Heart left ventricle (tissue), 13 donors: ENCODE results near the gene PODXL2.

Source experiments
- POLR2A ChIP-seq, 2 donors: fragments of 450-650 bp; IDR thresholded peaks; one replicate each; pipeline ENCODE4 v1.6.1; 2017; ENCODE audit warnings: antibody characterized with exemption in 2 of 2, mild to moderate bottlenecking in 2 of 2, moderate library complexity in 2 of 2
- TF ChIP-seq, protein P1 (sequence below), 12 donors: fragments of 200-600 bp; sonication (generic) in 4 of 12; IDR thresholded peaks; one replicate each; pipeline versions ENCODE4 v1.5.0 to v1.8.0; 2018 to 2022; ENCODE audit warnings: antibody characterized with exemption in 12 of 12, mild to moderate bottlenecking in 5 of 12
- donor health status: ischemic (EF 13 %, LVEDD 7.1; RV severe dilation, severe dysfunction).
- donor health status: DM: no; HTN: yes; CAD: no.
- donor health status: DM: no; HTN: no; CAD: no.
- donor health status: ischemic (EF 25% LVEDD 6.9; RV normal size, moderate dysfunction).
- donor health status: ischemic (EF 25% LVEDD 5.7; RV mildly dilated, moderate dysfunction).
- donor health status: ischemic (EF 35%, LVEDD 5.7; RV mildly dilated, moderate dysfunction).
- donor health status: nonischemic (EF 11% LVEDD 7.7; RV severe dilation, severe dysfunction).
- donor health status: DM: yes; HTN: yes; CAD: no.
- donor health status: PGD.
- donor health status: ischemic (EF 29% LVEDD 5.4; RV normal size, mild dysfunction).
- donor health status: nonischemic (EF 23%, LVEDD 6.1; RV moderate dilation, normal function).

DNA sequence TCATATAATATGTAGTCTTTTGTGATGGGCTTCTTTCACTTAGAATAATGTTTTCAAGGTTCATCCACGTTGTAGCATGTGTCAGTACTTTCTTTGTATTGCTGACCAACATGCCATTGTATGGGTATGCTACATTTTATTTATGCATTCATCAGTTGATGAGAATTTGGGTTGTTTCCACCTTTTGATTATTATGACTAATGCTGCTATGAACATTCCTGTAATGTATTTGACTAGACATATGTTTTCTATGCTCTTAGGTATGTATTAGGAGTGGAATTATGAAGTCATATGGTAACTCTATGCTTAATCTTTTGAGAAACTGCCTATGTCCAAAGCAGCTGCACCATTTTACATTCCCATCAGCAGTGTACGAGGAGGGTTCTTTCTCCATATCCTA, 3.2 kb upstream of the PODXL2 start:
- TF ChIP-seq, protein P1, sequence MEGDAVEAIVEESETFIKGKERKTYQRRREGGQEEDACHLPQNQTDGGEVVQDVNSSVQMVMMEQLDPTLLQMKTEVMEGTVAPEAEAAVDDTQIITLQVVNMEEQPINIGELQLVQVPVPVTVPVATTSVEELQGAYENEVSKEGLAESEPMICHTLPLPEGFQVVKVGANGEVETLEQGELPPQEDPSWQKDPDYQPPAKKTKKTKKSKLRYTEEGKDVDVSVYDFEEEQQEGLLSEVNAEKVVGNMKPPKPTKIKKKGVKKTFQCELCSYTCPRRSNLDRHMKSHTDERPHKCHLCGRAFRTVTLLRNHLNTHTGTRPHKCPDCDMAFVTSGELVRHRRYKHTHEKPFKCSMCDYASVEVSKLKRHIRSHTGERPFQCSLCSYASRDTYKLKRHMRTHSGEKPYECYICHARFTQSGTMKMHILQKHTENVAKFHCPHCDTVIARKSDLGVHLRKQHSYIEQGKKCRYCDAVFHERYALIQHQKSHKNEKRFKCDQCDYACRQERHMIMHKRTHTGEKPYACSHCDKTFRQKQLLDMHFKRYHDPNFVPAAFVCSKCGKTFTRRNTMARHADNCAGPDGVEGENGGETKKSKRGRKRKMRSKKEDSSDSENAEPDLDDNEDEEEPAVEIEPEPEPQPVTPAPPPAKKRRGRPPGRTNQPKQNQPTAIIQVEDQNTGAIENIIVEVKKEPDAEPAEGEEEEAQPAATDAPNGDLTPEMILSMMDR (IDR thresholded peaks at IDR 0.05) = no peak
- TF ChIP-seq POLR2A (IDR thresholded peaks at IDR 0.05) = no peak
